ENCODE data around the gene TPPP3.
"Not testable (repeated sequence)": the region's sequence is repeated elsewhere in the genome, so short reads cannot be mapped to it uniquely, and the experiment has no call there.

DNA sequence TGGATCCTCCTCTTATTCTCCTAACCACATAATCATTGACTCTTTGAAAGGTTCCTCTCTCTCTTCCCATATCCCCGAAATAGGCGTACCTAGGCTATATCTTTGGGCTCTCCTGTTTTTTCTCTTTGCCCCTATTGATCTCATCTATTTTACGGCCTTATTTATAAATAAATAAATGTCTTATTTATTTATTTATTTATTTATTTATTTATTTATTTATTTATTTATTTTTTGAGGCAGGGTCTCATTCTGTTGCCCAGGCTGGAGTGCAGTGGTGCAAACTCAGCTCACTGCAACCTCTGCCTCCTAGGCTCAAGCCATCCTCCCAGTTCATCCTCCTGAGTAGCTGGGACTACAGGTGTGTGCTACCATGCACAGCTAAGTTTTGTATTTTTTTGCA is 40.8 kb downstream of the TPPP3 start:
- TF ChIP-seq, protein P1, sequence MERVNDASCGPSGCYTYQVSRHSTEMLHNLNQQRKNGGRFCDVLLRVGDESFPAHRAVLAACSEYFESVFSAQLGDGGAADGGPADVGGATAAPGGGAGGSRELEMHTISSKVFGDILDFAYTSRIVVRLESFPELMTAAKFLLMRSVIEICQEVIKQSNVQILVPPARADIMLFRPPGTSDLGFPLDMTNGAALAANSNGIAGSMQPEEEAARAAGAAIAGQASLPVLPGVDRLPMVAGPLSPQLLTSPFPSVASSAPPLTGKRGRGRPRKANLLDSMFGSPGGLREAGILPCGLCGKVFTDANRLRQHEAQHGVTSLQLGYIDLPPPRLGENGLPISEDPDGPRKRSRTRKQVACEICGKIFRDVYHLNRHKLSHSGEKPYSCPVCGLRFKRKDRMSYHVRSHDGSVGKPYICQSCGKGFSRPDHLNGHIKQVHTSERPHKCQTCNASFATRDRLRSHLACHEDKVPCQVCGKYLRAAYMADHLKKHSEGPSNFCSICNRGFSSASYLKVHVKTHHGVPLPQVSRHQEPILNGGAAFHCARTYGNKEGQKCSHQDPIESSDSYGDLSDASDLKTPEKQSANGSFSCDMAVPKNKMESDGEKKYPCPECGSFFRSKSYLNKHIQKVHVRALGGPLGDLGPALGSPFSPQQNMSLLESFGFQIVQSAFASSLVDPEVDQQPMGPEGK (CRISPR knock-in tag; IDR thresholded peaks at IDR 0.05; ENCODE audit: borderline replicate concordance), result not testable (repeated sequence)
- TF ChIP-seq ARNTL (CRISPR knock-in tag; IDR thresholded peaks at IDR 0.05; ENCODE audit: borderline replicate concordance, low read depth); ZFP30 (CRISPR knock-in tag; IDR thresholded peaks at IDR 0.05); OSR1 (CRISPR knock-in tag; IDR thresholded peaks at IDR 0.05); PPARA (CRISPR knock-in tag; IDR thresholded peaks at IDR 0.05; ENCODE audit: borderline replicate concordance); BACH2 (CRISPR knock-in tag; IDR thresholded peaks at IDR 0.05; ENCODE audit: borderline replicate concordance): not testable (repeated sequence)
- TF ChIP-seq, protein P2, sequence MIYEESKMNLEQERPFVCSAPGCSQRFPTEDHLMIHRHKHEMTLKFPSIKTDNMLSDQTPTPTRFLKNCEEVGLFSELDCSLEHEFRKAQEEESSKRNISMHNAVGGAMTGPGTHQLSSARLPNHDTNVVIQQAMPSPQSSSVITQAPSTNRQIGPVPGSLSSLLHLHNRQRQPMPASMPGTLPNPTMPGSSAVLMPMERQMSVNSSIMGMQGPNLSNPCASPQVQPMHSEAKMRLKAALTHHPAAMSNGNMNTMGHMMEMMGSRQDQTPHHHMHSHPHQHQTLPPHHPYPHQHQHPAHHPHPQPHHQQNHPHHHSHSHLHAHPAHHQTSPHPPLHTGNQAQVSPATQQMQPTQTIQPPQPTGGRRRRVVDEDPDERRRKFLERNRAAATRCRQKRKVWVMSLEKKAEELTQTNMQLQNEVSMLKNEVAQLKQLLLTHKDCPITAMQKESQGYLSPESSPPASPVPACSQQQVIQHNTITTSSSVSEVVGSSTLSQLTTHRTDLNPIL (CRISPR knock-in tag; IDR thresholded peaks at IDR 0.05; ENCODE audit: low read depth), result not testable (repeated sequence)
- TF ChIP-seq, protein P3, sequence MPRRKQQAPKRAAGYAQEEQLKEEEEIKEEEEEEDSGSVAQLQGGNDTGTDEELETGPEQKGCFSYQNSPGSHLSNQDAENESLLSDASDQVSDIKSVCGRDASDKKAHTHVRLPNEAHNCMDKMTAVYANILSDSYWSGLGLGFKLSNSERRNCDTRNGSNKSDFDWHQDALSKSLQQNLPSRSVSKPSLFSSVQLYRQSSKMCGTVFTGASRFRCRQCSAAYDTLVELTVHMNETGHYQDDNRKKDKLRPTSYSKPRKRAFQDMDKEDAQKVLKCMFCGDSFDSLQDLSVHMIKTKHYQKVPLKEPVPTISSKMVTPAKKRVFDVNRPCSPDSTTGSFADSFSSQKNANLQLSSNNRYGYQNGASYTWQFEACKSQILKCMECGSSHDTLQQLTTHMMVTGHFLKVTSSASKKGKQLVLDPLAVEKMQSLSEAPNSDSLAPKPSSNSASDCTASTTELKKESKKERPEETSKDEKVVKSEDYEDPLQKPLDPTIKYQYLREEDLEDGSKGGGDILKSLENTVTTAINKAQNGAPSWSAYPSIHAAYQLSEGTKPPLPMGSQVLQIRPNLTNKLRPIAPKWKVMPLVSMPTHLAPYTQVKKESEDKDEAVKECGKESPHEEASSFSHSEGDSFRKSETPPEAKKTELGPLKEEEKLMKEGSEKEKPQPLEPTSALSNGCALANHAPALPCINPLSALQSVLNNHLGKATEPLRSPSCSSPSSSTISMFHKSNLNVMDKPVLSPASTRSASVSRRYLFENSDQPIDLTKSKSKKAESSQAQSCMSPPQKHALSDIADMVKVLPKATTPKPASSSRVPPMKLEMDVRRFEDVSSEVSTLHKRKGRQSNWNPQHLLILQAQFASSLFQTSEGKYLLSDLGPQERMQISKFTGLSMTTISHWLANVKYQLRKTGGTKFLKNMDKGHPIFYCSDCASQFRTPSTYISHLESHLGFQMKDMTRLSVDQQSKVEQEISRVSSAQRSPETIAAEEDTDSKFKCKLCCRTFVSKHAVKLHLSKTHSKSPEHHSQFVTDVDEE (CRISPR knock-in tag; IDR thresholded peaks at IDR 0.05), result not testable (repeated sequence)

Measured in SK-N-SH treated with all-trans-retinoic acid at 6 μM for 48 hours (cell line).